HEK293 (cell line): ENCODE data around the gene CHN1.

ENCODE experiments used
- CTCF ChIA-PET: fragments of 350-600 bp; formaldehyde crosslinking; extraction: SDS; loops from one replicate; lab custom pipeline; 2021; ENCODE audit warnings: antibody characterized with exemption; lab: Yijun Ruan, JAX
- POLR2A ChIA-PET: fragments of 300-600 bp; formaldehyde crosslinking; extraction: SDS; loops from one replicate; lab custom pipeline; 2020; ENCODE audit warnings: antibody characterized with exemption, inconsistent platforms; lab: Yijun Ruan, JAX
- H3K27ac ChIP-seq: fragments of 200-500 bp; sonication (Bioruptor generic); 2 replicates; pipeline ENCODE4 v1.5.1; 2014; ENCODE audit warnings: low read depth, low read length, control low read depth, inconsistent platforms; ENCODE audit errors: extremely low read depth
- H3K36me3 ChIP-seq, 2 experiments: fragments of 200-500 bp in 1 of 2; sonication (Bioruptor generic) in 1 of 2; 1 replicate in 1 of 2; 2 replicates in 1 of 2; pipeline ENCODE4 v1.5.1; 2014 to 2017; ENCODE audit warnings: inconsistent platforms in 2 of 2, low read length in 2 of 2; ENCODE audit not compliant: control insufficient read depth in 2 of 2, insufficient read depth in 1 of 2
- H3K4me1 ChIP-seq: fragments of 200-500 bp; sonication (Bioruptor generic); 2 replicates; pipeline ENCODE4 v1.5.1; 2014; ENCODE audit warnings: mild to moderate bottlenecking, low read length, inconsistent platforms; ENCODE audit not compliant: control insufficient read depth, insufficient read depth
- H3K4me3 ChIP-seq: 2 replicates; pipeline ENCODE4 v1.5.1; 2011; ENCODE audit warnings: low read depth, mild to moderate bottlenecking, control low read depth, low read length, moderate library complexity
- H3K9me3 ChIP-seq: fragments of 200-500 bp; sonication (Bioruptor generic); 2 replicates; pipeline ENCODE4 v1.5.1; 2014; ENCODE audit warnings: low read depth, low read length, inconsistent platforms; ENCODE audit not compliant: control insufficient read depth, insufficient read depth
- BCL11A ChIP-seq: fragments of 450-650 bp; formaldehyde crosslinking; IDR thresholded peaks from 2 replicates; pipeline ENCODE4 v1.5.1; 2016; ENCODE audit warnings: low read depth, missing biosample characterization, missing genetic modification characterization
- GFI1B ChIP-seq: fragments of 450-650 bp; formaldehyde crosslinking; IDR thresholded peaks from 2 replicates; pipeline ENCODE4 v1.5.1; 2016; ENCODE audit warnings: missing biosample characterization, missing genetic modification characterization
- HOXD13 ChIP-seq: sonication (generic); formaldehyde crosslinking; IDR thresholded peaks from 2 replicates; pipeline ENCODE4 v1.8.0; 2022; ENCODE audit warnings: missing genetic modification reagents, borderline replicate concordance
- PRDM1 ChIP-seq: fragments of 450-650 bp; formaldehyde crosslinking; IDR thresholded peaks from 2 replicates; pipeline ENCODE4; 2016; ENCODE audit warnings: missing biosample characterization, missing genetic modification characterization
- SALL2 ChIP-seq: fragments of 450-650 bp; formaldehyde crosslinking; IDR thresholded peaks from 2 replicates; pipeline ENCODE4 v1.5.0; 2017; ENCODE audit warnings: missing biosample characterization, mild to moderate bottlenecking, missing genetic modification characterization, borderline replicate concordance
- TCF7L2 ChIP-seq: IDR thresholded peaks from 2 replicates; pipeline ENCODE4 v1.6.1; 2011; ENCODE audit warnings: low read depth, mild to moderate bottlenecking, inconsistent platforms, low read length, moderate library complexity, borderline replicate concordance
- ZBTB20 ChIP-seq: fragments of 450-650 bp; formaldehyde crosslinking; IDR thresholded peaks from 2 replicates; pipeline ENCODE4 v1.5.1; 2016; ENCODE audit warnings: missing biosample characterization, missing genetic modification characterization
- ZBTB7A ChIP-seq: fragments of 450-650 bp; formaldehyde crosslinking; IDR thresholded peaks from 2 replicates; pipeline ENCODE4 v1.5.1; 2016; ENCODE audit warnings: low read depth, missing biosample characterization, missing genetic modification characterization
- ZFHX2 ChIP-seq: fragments of 450-650 bp; formaldehyde crosslinking; conservative IDR thresholded peaks from 2 replicates; pipeline ENCODE4 v1.5.1; 2016; ENCODE audit warnings: missing biosample characterization, missing genetic modification characterization
- ZFP69B ChIP-seq: fragments of 450-650 bp; formaldehyde crosslinking; IDR thresholded peaks from 2 replicates; pipeline ENCODE4 v1.5.1; 2016; ENCODE audit warnings: missing biosample characterization, missing genetic modification characterization
- ZNF121 ChIP-seq: fragments of 450-650 bp; formaldehyde crosslinking; IDR thresholded peaks from 2 replicates; pipeline ENCODE4 v1.5.1; 2016; ENCODE audit warnings: missing biosample characterization, missing genetic modification characterization
- ZNF184 ChIP-seq: fragments of 450-650 bp; IDR thresholded peaks from 2 replicates; pipeline ENCODE4 v1.5.1; 2018; ENCODE audit warnings: missing biosample characterization, mild to moderate bottlenecking, missing genetic modification characterization
- ZNF202 ChIP-seq: fragments of 450-650 bp; formaldehyde crosslinking; IDR thresholded peaks from 2 replicates; pipeline ENCODE4 v1.5.1; 2016; ENCODE audit warnings: missing biosample characterization, missing genetic modification characterization, borderline replicate concordance
- ZNF324 ChIP-seq: fragments of 450-650 bp; formaldehyde crosslinking; IDR thresholded peaks from 2 replicates; pipeline ENCODE4 v1.5.1; 2016; ENCODE audit warnings: missing biosample characterization, missing genetic modification characterization
- ZNF341 ChIP-seq: fragments of 450-650 bp; formaldehyde crosslinking; IDR thresholded peaks from 2 replicates; pipeline ENCODE4; 2016; ENCODE audit warnings: low read depth, missing biosample characterization, missing genetic modification characterization
- ZNF701 ChIP-seq: fragments of 450-650 bp; formaldehyde crosslinking; IDR thresholded peaks from 2 replicates; pipeline ENCODE4 v1.5.1; 2016; ENCODE audit warnings: missing biosample characterization, missing genetic modification characterization
- ZNF837 ChIP-seq: fragments of 450-650 bp; formaldehyde crosslinking; IDR thresholded peaks from 2 replicates; pipeline ENCODE4 v1.5.1; 2016; ENCODE audit warnings: missing biosample characterization, missing genetic modification characterization
- TF ChIP-seq, protein P1 (sequence below): fragments of 450-650 bp; formaldehyde crosslinking; IDR thresholded peaks from 2 replicates; pipeline ENCODE4 v1.5.1; 2016; ENCODE audit warnings: missing biosample characterization, missing genetic modification characterization
- TF ChIP-seq, protein P2 (sequence below): fragments of 450-650 bp; formaldehyde crosslinking; IDR thresholded peaks from 2 replicates; pipeline ENCODE4 v1.5.1; 2016; ENCODE audit warnings: missing biosample characterization, missing genetic modification characterization
- TF ChIP-seq, protein P3 (sequence below): fragments of 450-650 bp; formaldehyde crosslinking; IDR thresholded peaks from 2 replicates; pipeline ENCODE4; 2016; ENCODE audit warnings: missing biosample characterization, missing genetic modification characterization
- TF ChIP-seq, protein P4 (sequence below): fragments of 450-650 bp; formaldehyde crosslinking; IDR thresholded peaks from 2 replicates; pipeline ENCODE4 v1.5.1; 2016; ENCODE audit warnings: missing biosample characterization, missing genetic modification characterization

CHN1 gene

DNA sequence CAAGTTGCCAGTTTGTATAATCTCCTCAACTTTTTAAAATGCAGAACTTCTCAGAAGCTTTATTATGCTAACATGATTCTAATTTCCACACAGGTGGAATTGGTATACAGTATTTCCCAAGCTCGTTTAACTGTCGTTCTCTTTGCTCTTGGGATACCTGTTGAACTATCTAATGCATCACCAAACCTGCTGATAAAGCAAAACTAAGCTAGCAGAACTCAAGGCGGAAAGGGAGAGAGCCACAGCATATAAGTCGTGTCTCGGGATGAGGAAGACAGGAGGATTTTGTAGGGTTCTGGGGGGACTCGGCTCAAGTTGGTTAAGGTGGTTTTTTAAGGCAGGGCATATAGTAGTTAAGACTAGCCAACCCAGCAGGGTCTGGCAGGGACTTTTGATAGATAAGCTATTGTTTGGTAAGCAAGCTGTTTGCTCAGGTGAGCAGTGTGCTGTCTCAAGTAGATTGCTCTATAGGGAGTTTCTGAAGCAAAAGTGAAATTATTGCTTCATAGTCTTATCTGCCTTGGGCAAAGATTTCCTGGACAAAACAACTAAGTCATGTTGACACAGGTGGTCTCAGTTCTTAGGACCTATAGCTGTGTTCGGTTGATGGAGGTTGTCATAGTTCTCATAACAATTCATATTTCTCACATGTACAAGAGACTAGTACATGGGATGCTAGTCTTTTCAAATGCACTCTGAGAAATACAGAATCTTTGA, 212.7 kb downstream of the CHN1 start (continued):
- TF ChIP-seq, protein P1, sequence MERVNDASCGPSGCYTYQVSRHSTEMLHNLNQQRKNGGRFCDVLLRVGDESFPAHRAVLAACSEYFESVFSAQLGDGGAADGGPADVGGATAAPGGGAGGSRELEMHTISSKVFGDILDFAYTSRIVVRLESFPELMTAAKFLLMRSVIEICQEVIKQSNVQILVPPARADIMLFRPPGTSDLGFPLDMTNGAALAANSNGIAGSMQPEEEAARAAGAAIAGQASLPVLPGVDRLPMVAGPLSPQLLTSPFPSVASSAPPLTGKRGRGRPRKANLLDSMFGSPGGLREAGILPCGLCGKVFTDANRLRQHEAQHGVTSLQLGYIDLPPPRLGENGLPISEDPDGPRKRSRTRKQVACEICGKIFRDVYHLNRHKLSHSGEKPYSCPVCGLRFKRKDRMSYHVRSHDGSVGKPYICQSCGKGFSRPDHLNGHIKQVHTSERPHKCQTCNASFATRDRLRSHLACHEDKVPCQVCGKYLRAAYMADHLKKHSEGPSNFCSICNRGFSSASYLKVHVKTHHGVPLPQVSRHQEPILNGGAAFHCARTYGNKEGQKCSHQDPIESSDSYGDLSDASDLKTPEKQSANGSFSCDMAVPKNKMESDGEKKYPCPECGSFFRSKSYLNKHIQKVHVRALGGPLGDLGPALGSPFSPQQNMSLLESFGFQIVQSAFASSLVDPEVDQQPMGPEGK (tag by site-specific recombination): no peak
- TF ChIP-seq ZNF341 (tag by site-specific recombination): no peak
- TF ChIP-seq HOXD13: no peak
- no peak for TF ChIP-seq SALL2 (tag by site-specific recombination)
- TF ChIP-seq, all 188 proteins: peak for 0

DNA sequence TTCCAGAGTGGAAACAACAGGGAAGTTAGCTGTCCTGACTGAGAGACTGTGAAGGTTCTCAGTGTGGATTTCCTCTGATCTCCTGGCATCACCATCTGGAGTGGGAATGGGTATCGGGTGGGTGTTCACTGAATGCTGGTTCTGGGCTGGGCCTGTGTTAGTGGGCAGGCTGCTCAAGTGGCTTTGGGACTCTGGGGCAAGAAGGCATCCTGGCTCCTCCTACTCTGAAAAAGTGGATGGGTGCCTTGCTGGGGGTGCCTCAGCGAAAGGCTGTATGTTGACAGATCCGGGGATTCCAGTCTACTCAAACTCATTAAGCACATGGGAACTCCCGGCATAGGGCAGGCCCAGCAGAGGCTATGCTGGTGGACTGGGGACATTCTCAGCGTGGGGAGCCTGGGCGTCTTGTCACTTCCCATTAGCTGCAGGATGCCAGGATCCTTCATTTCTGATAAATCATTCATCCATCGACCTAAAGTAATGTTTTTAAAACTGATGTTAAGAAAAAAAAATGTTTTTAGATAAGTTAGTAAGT, 213.4 kb downstream of the CHN1 start:
- no peaks in the 10 kb centered on the region for H3K36me3 ChIP-seq
- TF ChIP-seq TCF7L2: no peak
- TF ChIP-seq, protein P2, sequence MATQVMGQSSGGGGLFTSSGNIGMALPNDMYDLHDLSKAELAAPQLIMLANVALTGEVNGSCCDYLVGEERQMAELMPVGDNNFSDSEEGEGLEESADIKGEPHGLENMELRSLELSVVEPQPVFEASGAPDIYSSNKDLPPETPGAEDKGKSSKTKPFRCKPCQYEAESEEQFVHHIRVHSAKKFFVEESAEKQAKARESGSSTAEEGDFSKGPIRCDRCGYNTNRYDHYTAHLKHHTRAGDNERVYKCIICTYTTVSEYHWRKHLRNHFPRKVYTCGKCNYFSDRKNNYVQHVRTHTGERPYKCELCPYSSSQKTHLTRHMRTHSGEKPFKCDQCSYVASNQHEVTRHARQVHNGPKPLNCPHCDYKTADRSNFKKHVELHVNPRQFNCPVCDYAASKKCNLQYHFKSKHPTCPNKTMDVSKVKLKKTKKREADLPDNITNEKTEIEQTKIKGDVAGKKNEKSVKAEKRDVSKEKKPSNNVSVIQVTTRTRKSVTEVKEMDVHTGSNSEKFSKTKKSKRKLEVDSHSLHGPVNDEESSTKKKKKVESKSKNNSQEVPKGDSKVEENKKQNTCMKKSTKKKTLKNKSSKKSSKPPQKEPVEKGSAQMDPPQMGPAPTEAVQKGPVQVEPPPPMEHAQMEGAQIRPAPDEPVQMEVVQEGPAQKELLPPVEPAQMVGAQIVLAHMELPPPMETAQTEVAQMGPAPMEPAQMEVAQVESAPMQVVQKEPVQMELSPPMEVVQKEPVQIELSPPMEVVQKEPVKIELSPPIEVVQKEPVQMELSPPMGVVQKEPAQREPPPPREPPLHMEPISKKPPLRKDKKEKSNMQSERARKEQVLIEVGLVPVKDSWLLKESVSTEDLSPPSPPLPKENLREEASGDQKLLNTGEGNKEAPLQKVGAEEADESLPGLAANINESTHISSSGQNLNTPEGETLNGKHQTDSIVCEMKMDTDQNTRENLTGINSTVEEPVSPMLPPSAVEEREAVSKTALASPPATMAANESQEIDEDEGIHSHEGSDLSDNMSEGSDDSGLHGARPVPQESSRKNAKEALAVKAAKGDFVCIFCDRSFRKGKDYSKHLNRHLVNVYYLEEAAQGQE (tag by site-specific recombination): no peak
- no peak for TF ChIP-seq ZNF184 (tag by site-specific recombination)
- no peak for TF ChIP-seq ZBTB7A
- no peak for TF ChIP-seq ZNF121
- no peak for TF ChIP-seq BCL11A (tag by site-specific recombination)
- no peak for TF ChIP-seq ZNF701 (tag by site-specific recombination)
- TF ChIP-seq, protein P3, sequence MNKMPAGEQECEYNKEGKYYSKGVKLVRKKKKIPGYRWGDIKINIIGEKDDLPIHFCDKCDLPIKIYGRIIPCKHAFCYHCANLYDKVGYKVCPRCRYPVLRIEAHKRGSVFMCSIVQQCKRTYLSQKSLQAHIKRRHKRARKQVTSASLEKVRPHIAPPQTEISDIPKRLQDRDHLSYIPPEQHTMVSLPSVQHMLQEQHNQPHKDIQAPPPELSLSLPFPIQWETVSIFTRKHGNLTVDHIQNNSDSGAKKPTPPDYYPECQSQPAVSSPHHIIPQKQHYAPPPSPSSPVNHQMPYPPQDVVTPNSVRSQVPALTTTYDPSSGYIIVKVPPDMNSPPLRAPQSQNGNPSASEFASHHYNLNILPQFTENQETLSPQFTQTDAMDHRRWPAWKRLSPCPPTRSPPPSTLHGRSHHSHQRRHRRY (tag by site-specific recombination): no peak
- no peak for TF ChIP-seq ZNF837 (tag by site-specific recombination)
- no peak for TF ChIP-seq ZFP69B (tag by site-specific recombination)
- no peak for TF ChIP-seq ZNF202
- TF ChIP-seq ZBTB20 (tag by site-specific recombination): no peak
- TF ChIP-seq, protein P4, sequence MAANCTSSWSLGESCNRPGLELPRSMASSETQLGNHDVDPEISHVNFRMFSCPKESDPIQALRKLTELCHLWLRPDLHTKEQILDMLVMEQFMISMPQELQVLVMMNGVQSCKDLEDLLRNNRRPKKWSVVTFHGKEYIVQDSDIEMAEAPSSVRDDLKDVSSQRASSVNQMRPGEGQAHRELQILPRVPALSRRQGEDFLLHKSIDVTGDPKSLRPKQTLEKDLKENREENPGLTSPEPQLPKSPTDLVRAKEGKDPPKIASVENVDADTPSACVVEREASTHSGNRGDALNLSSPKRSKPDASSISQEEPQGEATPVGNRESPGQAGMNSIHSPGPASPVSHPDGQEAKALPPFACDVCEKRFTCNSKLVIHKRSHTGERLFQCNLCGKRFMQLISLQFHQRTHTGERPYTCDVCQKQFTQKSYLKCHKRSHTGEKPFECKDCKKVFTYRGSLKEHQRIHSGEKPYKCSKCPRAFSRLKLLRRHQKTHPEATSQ (tag by site-specific recombination): no peak
- TF ChIP-seq PRDM1: no peak
- TF ChIP-seq GFI1B: no peak
- TF ChIP-seq ZNF324 (tag by site-specific recombination): no peak
- no peak for TF ChIP-seq ZFHX2
- H3K4me1 ChIP-seq: no peaks in the 10 kb centered on the region
- no peaks in the 10 kb centered on the region for H3K9me3 ChIP-seq
- H3K4me3 ChIP-seq: no peak overlapping the region
- ChIA-PET CTCF (interaction anchor here (0.6 to 1.1 kb wide), 2 partner anchors 20 to 192 kb away, joined by 4 to 7 read pairs; no protein-coding TSS in a partner anchor), POLR2A (no interaction called here)
- no peak overlapping the region for H3K27ac ChIP-seq
